Measurements from ENCODE around the gene FSTL3.
"Not testable (repeated sequence)": the region's sequence is repeated elsewhere in the genome, so short reads cannot be mapped to it uniquely, and the experiment has no call there.

The FSTL3 gene

GRCh38 chr19:718251-718951 is 42.2 kb downstream of the FSTL3 start:
- DNase-seq, result no peak

- peak; percentile 86 for DNase-seq
Measured at GRCh38 chr19:718991-719512, 42.9 kb downstream of the FSTL3 start.

- peak; percentile 76 for DNase-seq
Measured at GRCh38 chr19:719636-720344, 43.6 kb downstream of the FSTL3 start.

- DNase-seq, result peak; percentile 55
Measured at GRCh38 chr19:720345-721160, 44.4 kb downstream of the FSTL3 start.

- no peak for DNase-seq
Measured at GRCh38 chr19:722553-723101, 46.4 kb downstream of the FSTL3 start.

GRCh38 chr19:723247-723646 is 47.1 kb downstream of the FSTL3 start:
- DNase-seq, result no peak

GRCh38 chr19:723714-724113 is 47.5 kb downstream of the FSTL3 start:
- DNase-seq, result no peak

GRCh38 chr19:725461-726089 is 49.4 kb downstream of the FSTL3 start:
- no peak for DNase-seq

- DNase-seq, result no peak
Measured at GRCh38 chr19:726993-727956, 51.1 kb downstream of the FSTL3 start.

- peak; percentile 63 for DNase-seq
Measured at GRCh38 chr19:728011-728410, 51.8 kb downstream of the FSTL3 start.

GRCh38 chr19:729564-729963 is 53.4 kb downstream of the FSTL3 start:
- DNase-seq, result not testable (repeated sequence)

GRCh38 chr19:729965-730668 is 53.9 kb downstream of the FSTL3 start:
- DNase-seq, result no peak

GRCh38 chr19:731000-731399 is 54.8 kb downstream of the FSTL3 start:
- no peak for DNase-seq

GRCh38 chr19:732148-733069 is 56.2 kb downstream of the FSTL3 start:
- no peak for DNase-seq

Data from femur (tissue), 1 donor.